SU-DHL-6 (cell line): ENCODE results near the gene LHPP.
"Not testable (repeated sequence)": the region's sequence is repeated elsewhere in the genome, so short reads cannot be mapped to it uniquely, and the experiment has no call there.

Source experiments
- EZH2phosphoT487 ChIP-seq: fragments of 200-600 bp; sonication (generic), shearing (Covaris generic); conservative IDR thresholded peaks from 2 replicates; pipeline ENCODE4 v1.6.1; 2018; ENCODE audit warnings: mild to moderate bottlenecking, antibody characterized with exemption, low read length, moderate library complexity, mixed read lengths
- TF ChIP-seq, protein P1 (sequence below): fragments of 200-600 bp; sonication (generic); IDR thresholded peaks from one replicate; pipeline ENCODE4 v1.5.1; 2017; ENCODE audit warnings: antibody characterized with exemption, mild to moderate bottlenecking, low read length, moderate library complexity; ENCODE audit not compliant: insufficient read depth, poor library complexity, severe bottlenecking

DNA sequence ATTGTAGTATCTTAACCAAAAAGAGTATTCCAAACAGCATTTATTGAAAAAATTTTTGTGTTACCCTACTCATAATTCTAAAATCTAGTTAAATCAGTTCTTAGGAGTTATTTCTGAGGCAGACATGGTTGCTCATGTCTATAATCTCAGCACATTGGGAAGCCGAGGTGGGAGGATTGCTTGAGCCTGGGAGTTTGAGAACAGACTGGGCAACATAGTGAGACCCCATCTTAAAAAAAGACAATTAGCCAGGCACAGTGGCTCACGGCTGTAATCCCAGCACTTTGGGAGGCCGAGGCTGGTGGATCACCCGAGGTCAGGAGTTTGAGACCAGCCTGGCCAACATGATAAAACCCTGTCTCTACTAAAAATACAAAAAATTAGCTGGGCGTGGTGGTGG, 19.9 kb upstream of the LHPP start:
- TF ChIP-seq EZH2phosphoT487 = not testable (repeated sequence)
- TF ChIP-seq, protein P1, sequence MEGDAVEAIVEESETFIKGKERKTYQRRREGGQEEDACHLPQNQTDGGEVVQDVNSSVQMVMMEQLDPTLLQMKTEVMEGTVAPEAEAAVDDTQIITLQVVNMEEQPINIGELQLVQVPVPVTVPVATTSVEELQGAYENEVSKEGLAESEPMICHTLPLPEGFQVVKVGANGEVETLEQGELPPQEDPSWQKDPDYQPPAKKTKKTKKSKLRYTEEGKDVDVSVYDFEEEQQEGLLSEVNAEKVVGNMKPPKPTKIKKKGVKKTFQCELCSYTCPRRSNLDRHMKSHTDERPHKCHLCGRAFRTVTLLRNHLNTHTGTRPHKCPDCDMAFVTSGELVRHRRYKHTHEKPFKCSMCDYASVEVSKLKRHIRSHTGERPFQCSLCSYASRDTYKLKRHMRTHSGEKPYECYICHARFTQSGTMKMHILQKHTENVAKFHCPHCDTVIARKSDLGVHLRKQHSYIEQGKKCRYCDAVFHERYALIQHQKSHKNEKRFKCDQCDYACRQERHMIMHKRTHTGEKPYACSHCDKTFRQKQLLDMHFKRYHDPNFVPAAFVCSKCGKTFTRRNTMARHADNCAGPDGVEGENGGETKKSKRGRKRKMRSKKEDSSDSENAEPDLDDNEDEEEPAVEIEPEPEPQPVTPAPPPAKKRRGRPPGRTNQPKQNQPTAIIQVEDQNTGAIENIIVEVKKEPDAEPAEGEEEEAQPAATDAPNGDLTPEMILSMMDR = not testable (repeated sequence)
